ENCODE results near the gene WDPCP. TPM values are rescaled to one million over a fixed set of nuclear protein-coding genes. Genes with fewer than 3 reads are reported as not detected.

WDPCP gene
- total and polyA plus RNA-seq, 7 experiments from 2014 or later: 4.8 to 19.2 (median 15.6) TPM

DNA sequence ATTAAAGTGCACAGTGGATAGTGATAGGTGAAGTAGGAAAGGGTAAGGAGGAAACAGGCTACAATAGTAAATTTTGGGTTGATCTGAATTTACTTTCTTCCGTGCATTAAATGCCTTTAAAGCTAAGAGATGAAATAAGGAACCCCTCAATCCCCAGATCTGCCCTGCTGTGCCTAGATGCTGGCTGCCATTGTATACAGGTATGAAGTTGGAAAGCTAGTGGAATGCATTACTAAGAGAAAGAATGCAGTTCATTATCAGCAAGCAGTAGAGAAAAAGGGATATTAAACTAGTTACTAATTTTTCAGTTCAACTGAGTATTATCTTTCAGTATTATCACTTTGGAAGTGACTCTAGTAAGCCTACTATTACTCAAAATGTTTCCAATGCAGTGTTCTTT, 93.3 kb downstream of the WDPCP start:
- Mint-ChIP-seq H3K4me3 (no peak overlapping the region), H3K9me3 (peaks cover 0 to 5% (median 0%) of the 10 kb centered on the region in 11 donors), H3K27ac (no peak overlapping the region), H3K4me1 (peaks cover 0 to 24% (median 12%) of the 10 kb centered on the region in 7 donors), H3K27me3 (no peaks in the 10 kb centered on the region), H3K36me3 (peaks cover 0 to 25% (median 16%) of the 10 kb centered on the region in 5 donors)
- Histone ChIP-seq H3K9me3 (ENCODE audit: control insufficient read depth in 2 of 3, low read length in 3 of 3) (no peaks in the 10 kb centered on the region), H3K27me3 (ENCODE audit: control insufficient read depth in 2 of 2, insufficient read depth in 2 of 2, low read length in 2 of 2) (no peaks in the 10 kb centered on the region), H3K27ac (ENCODE audit: low read depth, low read length) (no peak overlapping the region), H3K4me1 (ENCODE audit: control insufficient read depth in 2 of 2, insufficient read depth in 2 of 2, low read length in 2 of 2) (no peaks in the 10 kb centered on the region), H3K36me3 (ENCODE audit: control insufficient read depth in 2 of 3, insufficient read depth in 3 of 3, low read length in 3 of 3) (no peaks in the 10 kb centered on the region), H3K4me3 (ENCODE audit: low read length) (no peak overlapping the region)
- DNase-seq (no peak), ATAC-seq (no peak)
- ChIA-PET CTCF (no interaction called here), POLR2A (interaction anchor here (0.6 kb wide), 1 partner anchor 96 kb away, joined by 4 read pairs; no protein-coding TSS in a partner anchor)
- intact Hi-C loops (cut with micrococcal nuclease): no loop called here

DNA sequence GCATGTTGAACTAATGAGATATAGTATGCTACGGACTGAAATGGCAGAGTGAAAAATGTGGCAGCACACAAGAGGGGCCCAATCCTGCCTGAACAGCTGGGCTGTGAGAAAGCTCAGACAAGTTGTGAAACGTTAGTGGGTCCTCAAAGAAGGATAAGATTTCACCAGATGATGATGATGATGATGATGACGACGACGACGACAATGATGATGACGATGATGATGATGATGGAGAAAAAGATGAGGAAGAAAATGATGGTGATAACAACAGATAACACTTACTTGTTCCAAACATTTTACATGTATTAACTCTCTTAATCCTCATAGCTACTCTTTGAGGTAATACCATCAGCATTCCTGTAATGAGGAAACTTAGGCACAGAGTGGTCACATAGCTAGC, 94.2 kb downstream of the WDPCP start:
- CTCF ChIA-PET: no interaction called here
- no peaks in the 10 kb centered on the region for H3K9me3 ChIP-seq (ENCODE audit: control insufficient read depth in 2 of 3, low read length in 3 of 3)
- no peaks in the 10 kb centered on the region for H3K36me3 ChIP-seq (ENCODE audit: control insufficient read depth in 2 of 3, insufficient read depth in 3 of 3, low read length in 3 of 3)
- no peaks in the 10 kb centered on the region for H3K4me1 ChIP-seq (ENCODE audit: control insufficient read depth in 2 of 2, insufficient read depth in 2 of 2, low read length in 2 of 2)
- POLR2A ChIA-PET: interaction anchor here (0.6 kb wide), 1 partner anchor 97 kb away, joined by 4 read pairs; no protein-coding TSS in a partner anchor
- intact Hi-C loops (cut with micrococcal nuclease): no loop called here
- H3K4me3 ChIP-seq (ENCODE audit: low read length): no peak overlapping the region
- no peak for DNase-seq
- H3K36me3 Mint-ChIP-seq: peaks cover 0 to 22% (median 16%) of the 10 kb centered on the region in 5 donors
- peaks cover 0 to 18% (median 11%) of the 10 kb centered on the region in 7 donors for H3K4me1 Mint-ChIP-seq
- H3K27me3 ChIP-seq (ENCODE audit: control insufficient read depth in 2 of 2, insufficient read depth in 2 of 2, low read length in 2 of 2): no peaks in the 10 kb centered on the region
- H3K27ac Mint-ChIP-seq: no peak overlapping the region
- H3K4me3 Mint-ChIP-seq: no peak overlapping the region
- no peaks in the 10 kb centered on the region for H3K27me3 Mint-ChIP-seq
- peaks cover 0 to 5% (median 0%) of the 10 kb centered on the region in 11 donors for H3K9me3 Mint-ChIP-seq
- ATAC-seq: no peak
- no peak overlapping the region for H3K27ac ChIP-seq (ENCODE audit: low read depth, low read length)

DNA sequence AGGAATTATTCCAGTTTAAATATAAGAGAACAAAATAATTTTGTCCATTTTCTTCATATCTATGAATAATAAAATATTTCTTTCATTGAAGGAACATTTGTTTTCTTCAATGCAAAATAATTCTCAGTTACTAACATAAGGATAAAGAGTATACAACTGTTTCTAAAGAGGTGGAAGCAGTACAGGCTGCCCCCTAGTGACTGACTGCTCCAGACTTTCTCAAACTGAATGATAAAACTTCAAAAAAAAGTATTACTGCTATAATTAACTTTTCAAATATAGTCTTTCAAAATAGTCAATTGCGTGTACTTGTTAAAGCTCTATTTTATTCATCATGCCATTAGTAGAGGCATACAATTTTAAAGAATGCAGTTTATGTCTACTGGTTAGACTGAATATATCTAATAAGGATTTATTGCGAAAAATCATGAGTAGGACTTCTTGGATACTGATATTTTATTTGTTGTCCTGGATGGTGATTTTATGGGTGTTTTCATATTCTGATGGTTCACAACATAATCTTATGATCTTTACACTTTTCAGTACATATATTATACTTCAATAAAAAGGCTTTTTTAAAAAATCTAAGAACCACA, 100.1 kb downstream of the WDPCP start:
- H3K36me3 Mint-ChIP-seq: peaks cover 0 to 25% (median 13%) of the 10 kb centered on the region in 5 donors
- peaks cover 0 to 3% (median 0%) of the 10 kb centered on the region in 7 donors for H3K4me1 Mint-ChIP-seq
- intact Hi-C loops (cut with micrococcal nuclease): loop anchor here (1.0 to 5.0 kb wide), 2 partner anchors 701 to 1031 kb away; no protein-coding TSS in a partner anchor
- Histone ChIP-seq H3K9me3 (ENCODE audit: control insufficient read depth in 2 of 3, low read length in 3 of 3) (no peaks in the 10 kb centered on the region), H3K4me3 (ENCODE audit: low read length) (no peak overlapping the region), H3K27me3 (ENCODE audit: control insufficient read depth in 2 of 2, insufficient read depth in 2 of 2, low read length in 2 of 2) (no peaks in the 10 kb centered on the region), H3K4me1 (ENCODE audit: control insufficient read depth in 2 of 2, insufficient read depth in 2 of 2, low read length in 2 of 2) (no peaks in the 10 kb centered on the region), H3K27ac (ENCODE audit: low read depth, low read length) (no peak overlapping the region), H3K36me3 (ENCODE audit: control insufficient read depth in 2 of 3, insufficient read depth in 3 of 3, low read length in 3 of 3) (no peaks in the 10 kb centered on the region)
- DNase-seq: no peak
- H3K27me3 Mint-ChIP-seq: no peaks in the 10 kb centered on the region
- no peaks in the 10 kb centered on the region for H3K9me3 Mint-ChIP-seq
- no peak for ATAC-seq
- POLR2A ChIA-PET: no interaction called here
- CTCF ChIA-PET: no interaction called here
- no peak overlapping the region for H3K27ac Mint-ChIP-seq
- H3K4me3 Mint-ChIP-seq: no peak overlapping the region

DNA sequence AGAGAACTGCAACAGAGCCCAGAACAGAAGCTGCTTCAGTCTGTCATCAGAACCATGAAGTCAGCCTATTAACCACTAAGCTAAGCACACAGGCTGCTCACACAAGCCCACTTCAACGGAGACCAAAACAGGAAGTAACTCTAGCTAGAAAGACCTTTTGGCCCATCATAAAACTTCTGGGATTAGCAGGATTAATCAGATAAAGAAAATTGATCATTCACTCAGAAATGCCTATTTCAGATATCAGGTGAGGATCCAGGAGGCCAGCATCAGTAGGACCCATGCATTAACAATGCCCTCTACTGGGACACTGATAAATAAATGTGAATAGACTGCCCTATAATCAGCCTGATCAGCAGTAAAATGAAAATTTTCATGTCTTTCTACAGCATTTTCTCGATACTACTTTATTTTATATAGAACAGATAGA, 101.4 kb downstream of the WDPCP start:
- intact Hi-C loops (cut with micrococcal nuclease): loop anchor here in 1 of 2 donors (5.0 kb wide), 1 partner anchor 700 kb away; no protein-coding TSS in a partner anchor

DNA sequence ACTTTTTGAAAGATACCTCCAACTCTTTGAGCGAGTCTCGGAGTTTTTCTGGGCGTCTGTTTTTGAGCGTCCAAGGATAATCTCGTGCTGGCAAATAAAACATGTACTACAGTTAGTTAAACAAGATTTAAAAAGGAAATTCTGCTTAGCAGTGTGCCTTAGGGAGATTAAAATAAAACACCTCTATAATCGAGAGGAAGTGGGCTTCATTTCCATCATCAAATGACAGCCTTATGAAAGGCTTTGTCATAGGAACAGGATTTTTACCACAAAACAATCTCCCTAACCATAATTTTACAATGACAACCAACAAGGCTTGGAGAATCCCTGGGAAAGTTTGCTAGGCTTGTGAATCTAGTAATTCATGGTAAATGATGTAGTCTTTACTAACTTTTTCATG, 103.4 kb downstream of the WDPCP start:
- Mint-ChIP-seq H3K27ac (no peak overlapping the region), H3K36me3 (peaks cover 0 to 37% (median 24%) of the 10 kb centered on the region in 5 donors), H3K27me3 (no peaks in the 10 kb centered on the region), H3K9me3 (no peaks in the 10 kb centered on the region), H3K4me1 (peaks cover 0 to 3% (median 0%) of the 10 kb centered on the region in 7 donors), H3K4me3 (no peak overlapping the region)
- CTCF ChIA-PET: interaction anchor here (0.7 kb wide), 1 partner anchor 367 kb away, joined by 4 read pairs; no protein-coding TSS in a partner anchor
- no peak overlapping the region for H3K4me3 ChIP-seq (ENCODE audit: low read length)
- no peaks in the 10 kb centered on the region for H3K9me3 ChIP-seq (ENCODE audit: control insufficient read depth in 2 of 3, low read length in 3 of 3)
- no peaks in the 10 kb centered on the region for H3K27me3 ChIP-seq (ENCODE audit: control insufficient read depth in 2 of 2, insufficient read depth in 2 of 2, low read length in 2 of 2)
- no peaks in the 10 kb centered on the region for H3K4me1 ChIP-seq (ENCODE audit: control insufficient read depth in 2 of 2, insufficient read depth in 2 of 2, low read length in 2 of 2)
- intact Hi-C loops (cut with micrococcal nuclease): loop anchor here in 1 of 2 donors (5.0 kb wide), 1 partner anchor 698 kb away; no protein-coding TSS in a partner anchor
- ATAC-seq: no peak
- POLR2A ChIA-PET: no interaction called here
- no peak overlapping the region for H3K27ac ChIP-seq (ENCODE audit: low read depth, low read length)
- H3K36me3 ChIP-seq (ENCODE audit: control insufficient read depth in 2 of 3, insufficient read depth in 3 of 3, low read length in 3 of 3): no peaks in the 10 kb centered on the region
- no peak for DNase-seq

More for the DNA sequence above, 101.4 kb downstream of the WDPCP start:
- H3K9me3 ChIP-seq (ENCODE audit: control insufficient read depth in 2 of 3, low read length in 3 of 3): no peaks in the 10 kb centered on the region
- no peak overlapping the region for H3K27ac Mint-ChIP-seq
- H3K4me3 Mint-ChIP-seq: no peak overlapping the region
- H3K9me3 Mint-ChIP-seq: no peaks in the 10 kb centered on the region
- ATAC-seq (no peak), DNase-seq (no peak)
- ChIA-PET POLR2A (no interaction called here), CTCF (no interaction called here)
- H3K4me1 ChIP-seq (ENCODE audit: control insufficient read depth in 2 of 2, insufficient read depth in 2 of 2, low read length in 2 of 2): no peaks in the 10 kb centered on the region
- peaks cover 0 to 3% (median 0%) of the 10 kb centered on the region in 7 donors for H3K4me1 Mint-ChIP-seq
- H3K27me3 Mint-ChIP-seq: no peaks in the 10 kb centered on the region
- H3K4me3 ChIP-seq (ENCODE audit: low read length): no peak overlapping the region
- no peaks in the 10 kb centered on the region for H3K36me3 ChIP-seq (ENCODE audit: control insufficient read depth in 2 of 3, insufficient read depth in 3 of 3, low read length in 3 of 3)
- H3K27ac ChIP-seq (ENCODE audit: low read depth, low read length): no peak overlapping the region
- no peaks in the 10 kb centered on the region for H3K27me3 ChIP-seq (ENCODE audit: control insufficient read depth in 2 of 2, insufficient read depth in 2 of 2, low read length in 2 of 2)
- H3K36me3 Mint-ChIP-seq: peaks cover 0 to 32% (median 22%) of the 10 kb centered on the region in 5 donors

DNA sequence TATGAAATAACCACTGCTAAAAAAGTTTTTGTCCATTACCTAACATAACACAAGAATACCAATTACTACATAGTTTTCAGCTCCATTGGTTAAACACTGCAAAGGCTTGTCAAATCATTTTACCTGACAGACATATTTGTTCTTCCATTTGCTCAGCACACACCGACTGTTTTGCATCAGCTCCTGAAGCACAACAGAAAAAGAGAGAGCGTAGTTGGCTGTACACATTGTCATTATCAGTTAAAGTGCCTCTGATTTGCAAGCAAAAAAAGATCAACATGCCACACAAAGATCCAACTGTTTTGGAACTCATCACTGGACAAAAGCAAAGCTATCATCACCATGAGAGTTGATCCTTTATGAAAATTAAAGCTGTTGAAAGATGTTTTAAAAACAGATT, 103.8 kb downstream of the WDPCP start:
- Histone ChIP-seq H3K4me3 (ENCODE audit: low read length) (no peak overlapping the region), H3K4me1 (ENCODE audit: control insufficient read depth in 2 of 2, insufficient read depth in 2 of 2, low read length in 2 of 2) (no peaks in the 10 kb centered on the region), H3K9me3 (ENCODE audit: control insufficient read depth in 2 of 3, low read length in 3 of 3) (no peaks in the 10 kb centered on the region), H3K27ac (ENCODE audit: low read depth, low read length) (no peak overlapping the region), H3K27me3 (ENCODE audit: control insufficient read depth in 2 of 2, insufficient read depth in 2 of 2, low read length in 2 of 2) (no peaks in the 10 kb centered on the region), H3K36me3 (ENCODE audit: control insufficient read depth in 2 of 3, insufficient read depth in 3 of 3, low read length in 3 of 3) (no peaks in the 10 kb centered on the region)
- DNase-seq (no peak), ATAC-seq (no peak)
- Mint-ChIP-seq H3K9me3 (peaks cover 0 to 2% (median 0%) of the 10 kb centered on the region in 11 donors), H3K27ac (no peak overlapping the region), H3K4me3 (no peak overlapping the region), H3K27me3 (no peaks in the 10 kb centered on the region), H3K36me3 (peaks cover 0 to 42% (median 24%) of the 10 kb centered on the region in 5 donors), H3K4me1 (peaks cover 0 to 3% (median 0%) of the 10 kb centered on the region in 7 donors)
- ChIA-PET CTCF (no interaction called here), POLR2A (no interaction called here)
- intact Hi-C loops (cut with micrococcal nuclease): no loop called here

DNA sequence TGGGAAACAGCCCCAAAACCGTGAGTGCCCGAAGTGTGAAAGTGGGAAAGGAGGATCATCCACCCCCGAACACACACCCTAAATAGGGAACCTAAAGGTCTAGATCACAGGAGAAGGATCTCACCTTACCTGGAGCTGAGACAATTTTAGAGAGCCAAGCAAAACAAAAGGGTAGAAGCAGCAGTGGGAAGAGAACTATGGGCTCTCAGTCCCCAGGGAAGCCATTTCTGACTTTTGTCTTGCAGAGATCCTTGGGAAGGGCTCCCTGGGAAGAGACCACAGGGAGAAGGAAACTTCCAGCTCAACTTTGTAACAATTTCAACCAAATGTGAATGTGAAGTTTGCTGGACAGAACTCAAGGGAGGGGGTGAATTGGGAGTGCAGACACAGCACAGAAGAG, 110.6 kb downstream of the WDPCP start:
- DNase-seq (no peak), ATAC-seq (no peak)
- ChIA-PET POLR2A (no interaction called here), CTCF (interaction anchor here (0.6 kb wide), 1 partner anchor 28 kb away, joined by 4 read pairs; no protein-coding TSS in a partner anchor)
- peaks cover 0 to 60% (median 49%) of the 10 kb centered on the region in 5 donors for H3K36me3 Mint-ChIP-seq
- Histone ChIP-seq H3K27ac (ENCODE audit: low read depth, low read length) (no peak overlapping the region), H3K9me3 (ENCODE audit: control insufficient read depth in 2 of 3, low read length in 3 of 3) (no peaks in the 10 kb centered on the region), H3K4me1 (ENCODE audit: control insufficient read depth in 2 of 2, insufficient read depth in 2 of 2, low read length in 2 of 2) (no peaks in the 10 kb centered on the region), H3K4me3 (ENCODE audit: low read length) (no peak overlapping the region), H3K36me3 (ENCODE audit: control insufficient read depth in 2 of 3, insufficient read depth in 3 of 3, low read length in 3 of 3) (no peaks in the 10 kb centered on the region), H3K27me3 (ENCODE audit: control insufficient read depth in 2 of 2, insufficient read depth in 2 of 2, low read length in 2 of 2) (no peaks in the 10 kb centered on the region)
- intact Hi-C loops (cut with micrococcal nuclease): no loop called here
- no peak overlapping the region for H3K4me3 Mint-ChIP-seq
- H3K27me3 Mint-ChIP-seq: no peaks in the 10 kb centered on the region
- no peaks in the 10 kb centered on the region for H3K4me1 Mint-ChIP-seq
- no peak overlapping the region for H3K27ac Mint-ChIP-seq
- peaks cover 0 to 3% (median 0%) of the 10 kb centered on the region in 11 donors for H3K9me3 Mint-ChIP-seq
